ENCODE measurements around the gene TOMT. TPM values are rescaled to one million over a fixed set of nuclear protein-coding genes. Genes with fewer than 3 reads are reported as not detected.
A peak's percentile ranks its signal among the peaks of the same experiment; 100 is the strongest.

TOMT gene
- total RNA-seq, 1 donor from 2014 or later = not detected

DNA sequence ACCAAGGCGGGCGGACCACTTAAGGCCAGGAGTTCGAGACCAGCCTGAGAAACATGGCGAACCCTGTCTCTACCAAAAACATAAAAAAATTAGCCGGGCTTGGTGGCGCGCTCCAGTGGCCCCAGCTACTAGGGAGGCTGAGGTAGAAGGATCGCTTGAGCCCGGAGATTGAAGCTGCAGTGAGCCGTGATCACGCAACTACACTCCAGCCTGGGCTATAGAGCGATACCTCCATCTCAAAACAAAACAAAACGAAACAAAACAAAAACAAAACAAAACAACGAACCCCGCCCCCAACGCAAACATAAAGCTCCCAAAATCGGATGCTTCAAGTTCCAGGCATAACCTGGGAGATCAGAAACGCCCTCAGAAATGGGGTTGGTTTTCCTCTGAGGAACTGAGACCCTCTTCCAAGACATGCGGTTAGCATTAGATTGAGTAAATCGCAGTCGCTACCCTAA, 24.5 kb upstream of the TOMT start:
- Mint-ChIP-seq H3K36me3 (ENCODE audit: insufficient read depth) (no peaks in the 10 kb centered on the region), H3K4me1 (ENCODE audit: low read depth) (peaks cover 15% of the 10 kb centered on the region), H3K4me3 (ENCODE audit: low read depth) (peak overlapping the region; percentile 93), H3K9me3 (ENCODE audit: low read depth) (no peaks in the 10 kb centered on the region), H3K27me3 (no peaks in the 10 kb centered on the region), H3K27ac (peak overlapping the region; percentile 99)
- TF ChIP-seq, protein P1, sequence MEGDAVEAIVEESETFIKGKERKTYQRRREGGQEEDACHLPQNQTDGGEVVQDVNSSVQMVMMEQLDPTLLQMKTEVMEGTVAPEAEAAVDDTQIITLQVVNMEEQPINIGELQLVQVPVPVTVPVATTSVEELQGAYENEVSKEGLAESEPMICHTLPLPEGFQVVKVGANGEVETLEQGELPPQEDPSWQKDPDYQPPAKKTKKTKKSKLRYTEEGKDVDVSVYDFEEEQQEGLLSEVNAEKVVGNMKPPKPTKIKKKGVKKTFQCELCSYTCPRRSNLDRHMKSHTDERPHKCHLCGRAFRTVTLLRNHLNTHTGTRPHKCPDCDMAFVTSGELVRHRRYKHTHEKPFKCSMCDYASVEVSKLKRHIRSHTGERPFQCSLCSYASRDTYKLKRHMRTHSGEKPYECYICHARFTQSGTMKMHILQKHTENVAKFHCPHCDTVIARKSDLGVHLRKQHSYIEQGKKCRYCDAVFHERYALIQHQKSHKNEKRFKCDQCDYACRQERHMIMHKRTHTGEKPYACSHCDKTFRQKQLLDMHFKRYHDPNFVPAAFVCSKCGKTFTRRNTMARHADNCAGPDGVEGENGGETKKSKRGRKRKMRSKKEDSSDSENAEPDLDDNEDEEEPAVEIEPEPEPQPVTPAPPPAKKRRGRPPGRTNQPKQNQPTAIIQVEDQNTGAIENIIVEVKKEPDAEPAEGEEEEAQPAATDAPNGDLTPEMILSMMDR (IDR thresholded peaks at IDR 0.05; ENCODE audit: unreplicated experiment) = no peak
- no peak for DNase-seq (ENCODE audit: low spot score, unreplicated experiment)

DNA sequence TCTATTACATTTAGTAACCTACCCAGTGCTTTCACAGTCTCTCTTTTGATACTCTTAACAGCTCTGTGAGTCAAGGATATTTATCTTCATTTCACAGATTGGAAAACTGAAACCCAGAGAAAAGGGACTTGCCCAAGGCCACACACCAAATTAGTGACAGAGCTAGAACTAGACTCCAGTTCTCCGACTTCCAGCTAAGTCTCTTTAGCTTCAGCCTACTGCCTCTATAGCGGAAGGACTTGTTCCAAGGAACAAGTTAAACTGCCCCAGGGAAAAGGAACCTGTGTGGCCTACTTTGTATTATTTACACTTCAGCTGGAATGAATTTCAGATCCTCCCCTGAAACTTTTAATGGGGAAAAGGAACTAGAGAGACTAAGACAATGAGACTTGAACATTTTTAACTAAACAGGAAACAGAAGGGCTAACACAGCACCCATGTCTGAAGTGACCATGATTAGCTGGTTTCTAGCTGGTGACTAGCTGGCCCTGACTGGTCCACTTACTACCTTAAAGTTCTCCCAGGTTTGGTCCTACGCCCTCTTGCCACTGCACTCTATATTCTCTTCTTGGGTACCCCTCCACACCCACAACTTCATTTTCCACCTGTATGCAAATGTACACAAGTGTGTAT, 23.8 kb upstream of the TOMT start:
- TF ChIP-seq, protein P1 (IDR thresholded peaks at IDR 0.05; ENCODE audit: unreplicated experiment) = no peak

DNA sequence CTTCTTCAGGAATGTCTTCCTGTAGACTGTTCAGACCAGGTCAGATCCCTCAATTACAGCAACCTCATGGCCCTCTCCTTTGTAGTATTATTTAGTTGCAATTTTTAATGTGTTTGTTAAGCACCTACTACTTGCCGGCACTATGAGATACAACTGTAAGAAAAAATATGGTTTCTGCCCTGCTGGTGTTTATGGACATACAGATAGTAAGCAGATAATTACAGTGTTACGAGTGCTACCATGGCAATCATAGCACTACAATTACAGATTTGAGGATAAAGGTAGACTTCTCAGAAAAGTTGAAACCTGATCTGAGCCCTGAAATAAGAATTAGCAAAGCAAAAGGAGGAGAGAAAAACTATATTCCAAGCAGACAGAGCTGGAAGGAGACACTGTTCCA, 22.3 kb upstream of the TOMT start:
- Mint-ChIP-seq H3K36me3 (ENCODE audit: insufficient read depth) (no peaks in the 10 kb centered on the region), H3K27ac (no peak overlapping the region), H3K4me3 (ENCODE audit: low read depth) (no peak overlapping the region), H3K9me3 (ENCODE audit: low read depth) (no peaks in the 10 kb centered on the region), H3K4me1 (ENCODE audit: low read depth) (peaks cover 14% of the 10 kb centered on the region), H3K27me3 (no peaks in the 10 kb centered on the region)
- TF ChIP-seq, protein P1 (IDR thresholded peaks at IDR 0.05; ENCODE audit: unreplicated experiment) = no peak
- no peak for DNase-seq (ENCODE audit: low spot score, unreplicated experiment)

More for the DNA sequence above, 23.8 kb upstream of the TOMT start:
- H3K4me3 Mint-ChIP-seq (ENCODE audit: low read depth) = peak overlapping the region; percentile 93
- DNase-seq (ENCODE audit: low spot score, unreplicated experiment) = no peak
- H3K27ac Mint-ChIP-seq = peak overlapping the region; percentile 99
- peaks cover 15% of the 10 kb centered on the region for H3K4me1 Mint-ChIP-seq (ENCODE audit: low read depth)
- H3K9me3 Mint-ChIP-seq (ENCODE audit: low read depth) = no peaks in the 10 kb centered on the region
- no peaks in the 10 kb centered on the region for H3K36me3 Mint-ChIP-seq (ENCODE audit: insufficient read depth)
- no peaks in the 10 kb centered on the region for H3K27me3 Mint-ChIP-seq

DNA sequence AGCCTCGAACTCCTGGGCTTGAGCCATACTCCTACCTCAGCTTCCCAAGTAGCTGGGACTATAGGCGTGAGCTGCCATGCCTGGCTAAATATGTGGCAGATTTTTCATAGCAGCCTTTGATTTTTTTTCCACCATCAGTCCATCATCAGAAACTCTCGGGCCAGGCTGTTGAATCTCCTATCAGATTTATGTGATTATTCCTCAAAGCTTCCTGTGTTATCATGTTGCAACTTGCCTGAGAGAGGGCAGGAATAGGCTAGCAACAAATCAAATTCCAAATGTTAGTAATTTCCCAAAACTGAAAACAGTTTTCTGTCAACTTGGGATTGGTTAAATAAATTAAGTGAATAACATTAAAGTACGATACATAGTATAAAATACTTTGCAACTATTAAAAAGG, 21.6 kb upstream of the TOMT start:
- H3K36me3 Mint-ChIP-seq (ENCODE audit: insufficient read depth) = no peaks in the 10 kb centered on the region
- TF ChIP-seq, protein P1 (IDR thresholded peaks at IDR 0.05; ENCODE audit: unreplicated experiment) = no peak
- no peaks in the 10 kb centered on the region for H3K9me3 Mint-ChIP-seq (ENCODE audit: low read depth)
- H3K4me3 Mint-ChIP-seq (ENCODE audit: low read depth) = no peak overlapping the region
- no peak overlapping the region for H3K27ac Mint-ChIP-seq
- peaks cover 7% of the 10 kb centered on the region for H3K4me1 Mint-ChIP-seq (ENCODE audit: low read depth)
- no peaks in the 10 kb centered on the region for H3K27me3 Mint-ChIP-seq
- DNase-seq (ENCODE audit: low spot score, unreplicated experiment) = no peak

DNA sequence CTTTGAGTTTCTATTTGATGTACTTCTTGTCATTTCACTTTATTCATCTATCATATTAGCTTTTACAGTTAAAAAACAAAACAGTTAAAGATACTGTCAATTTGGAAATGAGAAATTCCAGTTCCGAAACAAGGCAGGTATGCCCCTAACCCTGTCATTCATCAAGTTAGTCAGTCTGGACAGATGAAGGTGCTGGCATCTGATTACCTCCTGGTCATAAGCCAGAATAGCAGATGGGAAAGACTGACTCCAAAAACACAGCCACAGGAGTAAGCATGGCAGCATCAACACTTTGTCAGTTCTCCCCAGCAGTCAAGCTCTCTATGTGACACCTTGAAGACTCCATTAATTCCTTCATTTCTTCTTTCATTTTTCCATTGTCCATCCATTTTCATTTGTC, 20.8 kb upstream of the TOMT start:
- no peak for DNase-seq (ENCODE audit: low spot score, unreplicated experiment)
- TF ChIP-seq, protein P1 (IDR thresholded peaks at IDR 0.05; ENCODE audit: unreplicated experiment) = no peak
- no peak overlapping the region for H3K27ac Mint-ChIP-seq
- H3K36me3 Mint-ChIP-seq (ENCODE audit: insufficient read depth) = no peaks in the 10 kb centered on the region
- no peaks in the 10 kb centered on the region for H3K27me3 Mint-ChIP-seq
- no peaks in the 10 kb centered on the region for H3K9me3 Mint-ChIP-seq (ENCODE audit: low read depth)
- no peak overlapping the region for H3K4me3 Mint-ChIP-seq (ENCODE audit: low read depth)
- H3K4me1 Mint-ChIP-seq (ENCODE audit: low read depth) = peaks cover 4% of the 10 kb centered on the region
